DND-41 (cell line): ENCODE measurements around the gene MINK1.

Experiments
- ATAC-seq: fragments of 200-7000 bp; cut with Tn5 transposase; 3 replicates; pipeline ENCODE4 v1.9.1; 2021; ENCODE audit warnings: low read depth; ENCODE audit not compliant: insufficient read depth
- DNase-seq: peaks from one replicate; pipeline ENCODE4 v3.0.0-alpha.2; 2020
- H2AFZ ChIP-seq: 2 replicates; pipeline ENCODE4 v1.6.0; 2012; ENCODE audit warnings: low read depth, low read length
- H3K27ac ChIP-seq: 2 replicates; pipeline ENCODE4 v1.5.1; 2012; ENCODE audit warnings: low read length, inconsistent platforms
- H3K27me3 ChIP-seq: fragments of 200-600 bp; sonication (generic); 2 replicates; pipeline ENCODE4 v1.6.0; 2012; ENCODE audit warnings: low read length, mild to moderate bottlenecking, inconsistent platforms; ENCODE audit not compliant: insufficient read depth, poor library complexity
- H3K36me3 ChIP-seq: 2 replicates; pipeline ENCODE4 v1.5.1; 2012; ENCODE audit warnings: low read length, inconsistent platforms; ENCODE audit not compliant: insufficient read depth
- H3K4me1 ChIP-seq: 2 replicates; pipeline ENCODE4 v1.5.1; 2012; ENCODE audit warnings: mild to moderate bottlenecking, low read length; ENCODE audit not compliant: insufficient read depth
- H3K4me2 ChIP-seq: 2 replicates; pipeline ENCODE4 v1.6.0; 2012; ENCODE audit warnings: mild to moderate bottlenecking, moderate library complexity, low read length, inconsistent platforms; ENCODE audit not compliant: insufficient read depth
- H3K4me3 ChIP-seq, 2 experiments: fragments of 200-600 bp in 1 of 2; shearing (Covaris generic) in 1 of 2; 2 replicates each; pipeline ENCODE4 v1.5.1; 2012 to 2016; ENCODE audit warnings: inconsistent platforms in 2 of 2, low read length in 2 of 2, mild to moderate bottlenecking in 2 of 2, low read depth in 1 of 2, moderate library complexity in 1 of 2
- H3K79me2 ChIP-seq: 2 replicates; pipeline ENCODE4 v1.6.0; 2012; ENCODE audit warnings: low read length, inconsistent platforms; ENCODE audit not compliant: insufficient read depth
- H3K9ac ChIP-seq: 2 replicates; pipeline ENCODE4 v1.6.0; 2012; ENCODE audit warnings: low read depth, mild to moderate bottlenecking, inconsistent platforms, low read length, moderate library complexity
- H3K9me3 ChIP-seq: 2 replicates; pipeline ENCODE4 v1.5.1; 2012; ENCODE audit warnings: low read length, moderate library complexity, mild to moderate bottlenecking, inconsistent platforms; ENCODE audit not compliant: insufficient read depth, severe bottlenecking
- H4K20me1 ChIP-seq: 2 replicates; pipeline ENCODE4 v1.6.0; 2012; ENCODE audit warnings: low read length; ENCODE audit not compliant: insufficient read depth
- EZH2 ChIP-seq: IDR thresholded peaks from 3 replicates; pipeline ENCODE4 v1.6.1; 2012; ENCODE audit warnings: borderline replicate concordance, low read depth, mild to moderate bottlenecking, moderate library complexity, low read length, inconsistent platforms; ENCODE audit not compliant: severe bottlenecking
- TF ChIP-seq, protein P1 (sequence below): IDR thresholded peaks from 2 replicates; pipeline ENCODE4 v1.5.1; 2012; ENCODE audit warnings: borderline replicate concordance, low read length, moderate library complexity, mild to moderate bottlenecking; ENCODE audit not compliant: poor library complexity, severe bottlenecking; ENCODE audit errors: extremely low read depth

Gene MINK1

DNA sequence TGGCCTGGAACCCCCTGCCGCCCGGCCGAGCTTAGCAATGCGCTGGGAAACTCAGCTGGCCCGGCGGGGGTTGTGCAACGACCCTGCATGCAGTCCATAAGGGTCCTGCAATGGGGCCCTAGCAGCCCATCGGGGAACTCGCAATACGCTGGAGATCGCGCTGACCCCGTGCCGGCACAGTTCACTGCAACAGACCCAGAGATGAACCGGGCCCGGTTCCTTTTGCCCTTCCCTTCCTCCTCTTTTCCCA, 106.3 kb downstream of the MINK1 start:
- Histone ChIP-seq H4K20me1 (peaks cover 44% of the 10 kb centered on the region), H3K27ac (peak overlapping the region; percentile 94), H3K36me3 (peaks cover 59% of the 10 kb centered on the region), H3K27me3 (no peaks in the 10 kb centered on the region), H3K4me2 (peak overlapping the region; percentile 83), H3K4me3 (peak overlapping the region; percentile 47 to 77), H3K79me2 (peaks cover 59% of the 10 kb centered on the region), H3K4me1 (peaks cover 51% of the 10 kb centered on the region), H3K9ac (peak overlapping the region; percentile 82), H3K9me3 (no peaks in the 10 kb centered on the region), H2AFZ (peak overlapping the region; percentile 84)
- ATAC-seq (peak; percentile 0; the same call in 1 of the 3 replicates), DNase-seq (no peak)
- no peak for TF ChIP-seq EZH2
- TF ChIP-seq, protein P1, sequence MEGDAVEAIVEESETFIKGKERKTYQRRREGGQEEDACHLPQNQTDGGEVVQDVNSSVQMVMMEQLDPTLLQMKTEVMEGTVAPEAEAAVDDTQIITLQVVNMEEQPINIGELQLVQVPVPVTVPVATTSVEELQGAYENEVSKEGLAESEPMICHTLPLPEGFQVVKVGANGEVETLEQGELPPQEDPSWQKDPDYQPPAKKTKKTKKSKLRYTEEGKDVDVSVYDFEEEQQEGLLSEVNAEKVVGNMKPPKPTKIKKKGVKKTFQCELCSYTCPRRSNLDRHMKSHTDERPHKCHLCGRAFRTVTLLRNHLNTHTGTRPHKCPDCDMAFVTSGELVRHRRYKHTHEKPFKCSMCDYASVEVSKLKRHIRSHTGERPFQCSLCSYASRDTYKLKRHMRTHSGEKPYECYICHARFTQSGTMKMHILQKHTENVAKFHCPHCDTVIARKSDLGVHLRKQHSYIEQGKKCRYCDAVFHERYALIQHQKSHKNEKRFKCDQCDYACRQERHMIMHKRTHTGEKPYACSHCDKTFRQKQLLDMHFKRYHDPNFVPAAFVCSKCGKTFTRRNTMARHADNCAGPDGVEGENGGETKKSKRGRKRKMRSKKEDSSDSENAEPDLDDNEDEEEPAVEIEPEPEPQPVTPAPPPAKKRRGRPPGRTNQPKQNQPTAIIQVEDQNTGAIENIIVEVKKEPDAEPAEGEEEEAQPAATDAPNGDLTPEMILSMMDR, result no peak

DNA sequence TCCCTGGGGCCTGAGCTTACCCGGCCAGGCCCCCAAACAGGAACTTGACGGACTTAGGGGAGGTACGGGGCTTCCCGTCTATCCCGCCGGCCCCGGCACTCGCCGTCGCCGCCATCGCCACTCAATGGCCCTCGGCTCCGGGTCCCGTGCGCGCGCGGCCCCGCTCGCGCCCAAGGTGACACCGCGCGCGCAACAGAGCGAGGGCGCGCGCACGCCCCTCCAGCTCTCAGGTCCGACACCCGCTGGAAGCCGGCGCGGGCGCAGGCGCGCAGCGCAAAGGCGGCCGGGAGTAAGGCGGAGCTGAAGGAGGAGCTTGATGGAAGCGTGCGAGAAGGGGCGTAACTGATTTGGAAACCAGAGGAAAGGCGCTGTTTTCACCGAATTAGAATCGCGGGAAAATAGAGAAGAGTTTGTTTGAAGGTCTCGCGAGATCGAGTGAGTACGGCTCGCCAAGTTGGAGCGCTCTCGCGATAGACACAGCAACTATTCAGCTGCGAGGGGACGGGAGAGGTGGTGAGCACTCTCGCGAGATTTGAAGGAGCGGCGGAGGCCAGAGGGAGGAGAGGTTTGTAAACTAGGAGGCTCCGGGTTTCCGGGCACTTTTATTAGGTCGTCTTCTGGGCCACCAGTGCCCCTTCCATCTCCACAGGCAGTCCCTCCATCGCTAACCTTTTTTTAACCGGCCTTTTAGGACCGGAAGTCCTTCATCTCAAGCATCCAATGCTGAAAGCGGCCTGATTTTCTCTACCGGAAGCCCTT, 106.8 kb downstream of the MINK1 start, which contains the start of the genes RNF167 and SLC25A11:
Gene RNF167 (plus strand): TSS at position 473 of the 759 bp plus-strand sequence. CDS start 642 bp downstream, outside the sequence.
Gene SLC25A11 (minus strand): TSS at position 251 of the 759 bp plus-strand sequence. CDS start 136 bp downstream, at position 115.
- peak within 1 kb of the TSS; percentile 84 for H2AFZ ChIP-seq
- peaks cover 64% of the 10 kb centered on the region for H3K79me2 ChIP-seq
- peaks cover 56% of the 10 kb centered on the region for H3K4me1 ChIP-seq
- no peak for TF ChIP-seq EZH2
- TF ChIP-seq, protein P1, result no peak
- H3K36me3 ChIP-seq, result peaks cover 64% of the 10 kb centered on the region
- peak; percentile 76 for ATAC-seq
- no peaks in the 10 kb centered on the region for H3K27me3 ChIP-seq
- no peaks in the 10 kb centered on the region for H3K9me3 ChIP-seq
- peaks cover 49% of the 10 kb centered on the region for H4K20me1 ChIP-seq
- peak within 1 kb of the TSS; percentile 94 for H3K27ac ChIP-seq
- peak within 1 kb of the TSS; percentile 82 for H3K9ac ChIP-seq
- peak; percentile 98 for DNase-seq
- H3K4me3 ChIP-seq, result peak within 1 kb of the TSS; percentile 54 to 77
- peak within 1 kb of the TSS; percentile 97 for H3K4me2 ChIP-seq

DNA sequence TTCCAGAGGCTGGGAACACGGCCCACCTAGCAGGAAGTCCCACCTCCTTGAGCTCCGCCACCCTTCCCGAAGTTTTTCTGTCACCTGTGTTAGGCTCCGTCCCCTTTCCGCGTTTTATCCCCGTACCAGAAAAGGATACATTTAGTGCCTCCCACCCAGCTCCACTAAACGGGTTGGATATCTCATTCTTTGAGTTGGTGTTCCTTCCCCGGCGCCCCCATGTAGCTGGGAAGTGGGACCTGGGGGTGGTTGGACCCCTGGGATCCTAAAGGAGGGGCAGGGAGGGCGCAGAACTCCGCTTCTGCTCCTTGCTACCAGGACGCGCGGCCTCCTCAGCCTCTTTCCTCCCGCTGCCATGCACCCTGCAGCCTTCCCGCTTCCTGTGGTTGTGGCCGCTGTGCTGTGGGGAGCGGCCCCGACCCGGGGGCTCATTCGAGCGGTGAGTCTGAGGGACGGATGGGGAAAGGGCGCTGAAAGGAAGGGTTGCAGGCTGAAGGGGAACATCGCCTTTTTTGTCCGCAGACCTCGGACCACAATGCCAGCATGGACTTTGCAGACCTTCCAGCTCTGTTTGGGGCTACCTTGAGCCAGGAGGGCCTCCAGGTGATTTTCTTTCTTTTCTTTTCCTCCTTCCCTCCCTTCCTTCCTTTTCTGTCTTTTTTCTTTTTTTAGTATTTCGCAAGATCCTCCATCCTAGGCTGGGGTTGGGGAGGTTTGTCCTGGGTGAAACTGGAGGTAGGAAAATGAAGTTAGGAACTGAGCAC, 107.6 kb downstream of the MINK1 start:
- Histone ChIP-seq H3K27ac (peak overlapping the region; percentile 94), H3K9me3 (no peaks in the 10 kb centered on the region), H3K79me2 (peaks cover 72% of the 10 kb centered on the region), H3K27me3 (no peaks in the 10 kb centered on the region), H3K4me2 (peak overlapping the region; percentile 97), H3K4me3 (peak overlapping the region; percentile 54 to 77), H2AFZ (peak overlapping the region; percentile 69), H3K9ac (peak overlapping the region; percentile 82), H4K20me1 (peaks cover 56% of the 10 kb centered on the region), H3K36me3 (peaks cover 71% of the 10 kb centered on the region), H3K4me1 (peaks cover 64% of the 10 kb centered on the region)
- ATAC-seq (peak; percentile 42), DNase-seq (peak; percentile 76)
- TF ChIP-seq EZH2, result no peak
- TF ChIP-seq, protein P1, result no peak
